ENCODE results near the gene PTPRD. TPM values are rescaled to one million over a fixed set of nuclear protein-coding genes. Genes with fewer than 3 reads are reported as not detected.

PTPRD gene
- total and polyA plus RNA-seq, 9 donors: 16.2 to 231 (median 85.8) TPM

- H3K36me3 ChIP-seq: no peaks in the 10 kb centered on the region
- no peak for TF ChIP-seq POLR2A (IDR thresholded peaks at IDR 0.05)
- TF ChIP-seq CTCF (IDR thresholded peaks at IDR 0.05): no peak
- no peak for TF ChIP-seq EP300 (IDR thresholded peaks at IDR 0.05)
- intact Hi-C loops (cut with DNase I): no loop called here
- WGBS, 3 donors: 71 to 73% (median 71%) methylated on average over 2 of the region's 2 CpGs
- H3K27me3 ChIP-seq: no peaks in the 10 kb centered on the region
- no peak overlapping the region for H3K4me3 ChIP-seq
- DNase-seq: no peak
- H3K9me3 ChIP-seq: no peaks in the 10 kb centered on the region
- no peak overlapping the region for H3K27ac ChIP-seq
- no peaks in the 10 kb centered on the region for H3K4me1 ChIP-seq (ENCODE audit: insufficient read depth)
Measured at GRCh38 chr9:9283159-9283986, 1329.4 kb downstream of the PTPRD start.

- intact Hi-C loops (cut with DNase I): no loop called here
- H3K9me3 ChIP-seq: no peaks in the 10 kb centered on the region
- no peak overlapping the region for H3K4me3 ChIP-seq
- H3K27me3 ChIP-seq: no peaks in the 10 kb centered on the region
- H3K27ac ChIP-seq: no peak overlapping the region
- WGBS, 3 donors: 89 to 95% (median 93%) methylated on average over 4 of the region's 4 CpGs
- no peak for TF ChIP-seq EP300 (IDR thresholded peaks at IDR 0.05)
- TF ChIP-seq POLR2A (IDR thresholded peaks at IDR 0.05): no peak
- no peak for TF ChIP-seq CTCF (IDR thresholded peaks at IDR 0.05)
- no peak for DNase-seq
- no peaks in the 10 kb centered on the region for H3K36me3 ChIP-seq
- no peaks in the 10 kb centered on the region for H3K4me1 ChIP-seq (ENCODE audit: insufficient read depth)
Measured at GRCh38 chr9:9275601-9276000, 1337.2 kb downstream of the PTPRD start.

DNA sequence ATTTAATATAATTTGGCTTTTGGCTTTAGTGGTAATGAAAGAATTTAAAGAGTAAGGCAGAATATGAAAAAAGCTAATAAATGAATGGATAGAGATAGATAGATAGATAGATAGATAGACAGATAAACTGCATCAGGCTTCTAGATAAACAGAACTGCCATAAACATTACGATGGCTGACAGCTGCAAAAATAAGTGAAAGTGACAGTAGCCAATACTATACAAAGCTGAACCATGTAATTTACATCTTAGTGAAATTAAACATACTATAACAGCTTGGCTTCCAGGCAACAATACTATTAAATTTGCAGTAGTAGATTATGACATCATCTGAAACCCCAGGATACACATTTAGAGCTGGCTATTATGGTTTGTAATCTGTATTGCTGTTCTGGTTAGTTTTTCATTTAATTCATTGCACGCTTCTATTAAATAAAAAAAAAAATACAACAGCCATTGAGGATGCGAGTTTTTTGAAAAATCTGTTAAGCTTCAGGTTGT lies 1354.8 kb downstream of the PTPRD start:
- DNase-seq: no peak
- Histone ChIP-seq H3K36me3 (no peaks in the 10 kb centered on the region), H3K9me3 (no peaks in the 10 kb centered on the region), H3K4me1 (ENCODE audit: insufficient read depth) (no peaks in the 10 kb centered on the region), H3K27me3 (no peaks in the 10 kb centered on the region), H3K4me3 (no peak overlapping the region), H3K27ac (no peak overlapping the region)
- intact Hi-C loops (cut with DNase I): no loop called here
- TF ChIP-seq POLR2A (IDR thresholded peaks at IDR 0.05) (no peak), EP300 (IDR thresholded peaks at IDR 0.05) (no peak), CTCF (IDR thresholded peaks at IDR 0.05) (no peak)
- 84 to 88% (median 85%) methylated on average over 3 of the region's 3 CpGs for WGBS, 3 donors

GRCh38 chr9:9246726-9247125 lies 1366.1 kb downstream of the PTPRD start:
- 58 to 78% (median 62%) methylated on average over 2 of the region's 2 CpGs for WGBS, 3 donors
- no peak for TF ChIP-seq CTCF (IDR thresholded peaks at IDR 0.05)
- H3K4me1 ChIP-seq (ENCODE audit: insufficient read depth): no peaks in the 10 kb centered on the region

More at GRCh38 chr9:9246726-9247125, 1366.1 kb downstream of the PTPRD start:
- Histone ChIP-seq H3K4me3 (no peak overlapping the region), H3K27me3 (no peaks in the 10 kb centered on the region), H3K9me3 (no peaks in the 10 kb centered on the region), H3K36me3 (no peaks in the 10 kb centered on the region), H3K27ac (no peak overlapping the region)
- intact Hi-C loops (cut with DNase I): no loop called here
- no peak for DNase-seq

All from ovary (tissue), 9 donors.